Skin of body (tissue), 2 donors: ENCODE data around the gene OAF. TPM values are rescaled to one million over a fixed set of nuclear protein-coding genes. Genes with fewer than 3 reads are reported as not detected.
A peak's percentile ranks its signal among the peaks of the same experiment; 100 is the strongest.
"Not testable (repeated sequence)": the region's sequence is repeated elsewhere in the genome, so short reads cannot be mapped to it uniquely, and the experiment has no call there.

Experiments
- DNase-seq: peaks from one replicate; lab custom pipeline; 2025; lab: John Stamatoyannopoulos, UW
- total RNA-seq: library from RNA; depleted of rRNA; stranded (reverse); fragments of >200 nt; gene quantifications from one replicate; pipeline ENCODE4 v1.2.3, GENCODE V29; 2014

The OAF gene
- 19.0 TPM for total RNA-seq

GRCh38 chr11:120210626-120211521 lies at the start of gene OAF:
OAF (plus strand) TSS chr11:120211032; CDS start chr11:120211280, 248 bp downstream.
- peak; percentile 87 for DNase-seq

DNA sequence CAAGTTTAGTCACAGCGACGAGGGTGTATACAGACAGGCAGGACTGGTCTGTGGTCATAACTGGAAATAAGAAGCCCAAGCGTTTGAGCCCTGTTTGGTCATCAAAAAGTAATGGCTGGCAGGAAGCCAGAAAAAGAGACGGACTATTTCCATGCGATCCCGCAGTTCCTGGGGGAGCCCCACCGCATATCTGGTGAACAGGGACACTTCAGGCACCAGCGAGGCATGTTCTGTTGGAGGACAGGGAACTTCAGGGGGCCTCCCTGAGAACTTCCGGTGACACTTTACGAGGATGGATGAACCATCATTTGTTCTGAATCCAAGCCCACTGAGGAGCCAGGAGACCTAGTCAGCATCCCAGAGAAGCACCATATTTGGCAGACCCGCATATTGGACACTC lies 43.2 kb upstream of the OAF start:
- DNase-seq: no peak

- no peak for DNase-seq
Measured at GRCh38 chr11:120168108-120168959, 42.5 kb upstream of the OAF start.

DNA sequence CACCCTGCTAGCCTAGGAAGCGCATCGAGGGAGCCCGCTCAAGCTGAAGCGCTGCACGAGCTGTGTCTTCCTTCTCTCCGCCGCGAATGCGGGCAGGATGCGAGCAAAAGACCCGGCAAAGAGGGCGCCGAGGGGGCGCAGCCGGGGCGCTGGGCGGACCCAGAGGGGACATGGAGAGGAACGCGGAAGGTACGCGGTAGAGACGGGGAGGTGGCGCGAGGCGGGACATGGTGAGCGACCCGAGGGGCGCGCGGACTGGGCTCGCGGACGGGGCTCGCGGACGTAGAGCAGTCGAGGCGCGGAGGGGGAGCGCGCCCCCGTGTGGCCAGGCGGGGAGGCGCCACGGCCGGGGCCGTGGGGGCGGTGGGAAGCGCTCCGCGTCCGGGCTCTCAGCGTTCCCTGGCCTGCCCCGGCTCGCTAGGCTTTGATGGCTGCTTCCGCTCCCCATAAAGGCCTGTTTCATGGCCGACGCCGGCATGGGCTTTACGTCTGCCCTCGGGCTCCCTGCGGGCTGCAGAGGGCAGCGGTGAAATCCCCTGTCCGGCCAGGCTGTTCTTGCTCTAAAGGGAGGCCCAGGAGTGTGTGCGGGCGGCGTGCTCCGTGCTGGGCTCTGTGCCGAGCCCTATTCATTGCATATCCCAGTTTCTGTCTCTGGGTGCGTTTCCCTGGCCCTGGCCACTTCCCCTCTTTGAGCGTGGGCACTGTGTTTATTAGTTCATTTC lies 41.7 kb upstream of the OAF start:
- DNase-seq: peak; percentile 44

- DNase-seq: no peak
Measured at GRCh38 chr11:120169981-120170698, 40.7 kb upstream of the OAF start.

GRCh38 chr11:120170741-120171261 lies 40.0 kb upstream of the OAF start:
- no peak for DNase-seq

- peak; percentile 72 for DNase-seq
Measured at GRCh38 chr11:120172054-120172911, 38.5 kb upstream of the OAF start.

DNA sequence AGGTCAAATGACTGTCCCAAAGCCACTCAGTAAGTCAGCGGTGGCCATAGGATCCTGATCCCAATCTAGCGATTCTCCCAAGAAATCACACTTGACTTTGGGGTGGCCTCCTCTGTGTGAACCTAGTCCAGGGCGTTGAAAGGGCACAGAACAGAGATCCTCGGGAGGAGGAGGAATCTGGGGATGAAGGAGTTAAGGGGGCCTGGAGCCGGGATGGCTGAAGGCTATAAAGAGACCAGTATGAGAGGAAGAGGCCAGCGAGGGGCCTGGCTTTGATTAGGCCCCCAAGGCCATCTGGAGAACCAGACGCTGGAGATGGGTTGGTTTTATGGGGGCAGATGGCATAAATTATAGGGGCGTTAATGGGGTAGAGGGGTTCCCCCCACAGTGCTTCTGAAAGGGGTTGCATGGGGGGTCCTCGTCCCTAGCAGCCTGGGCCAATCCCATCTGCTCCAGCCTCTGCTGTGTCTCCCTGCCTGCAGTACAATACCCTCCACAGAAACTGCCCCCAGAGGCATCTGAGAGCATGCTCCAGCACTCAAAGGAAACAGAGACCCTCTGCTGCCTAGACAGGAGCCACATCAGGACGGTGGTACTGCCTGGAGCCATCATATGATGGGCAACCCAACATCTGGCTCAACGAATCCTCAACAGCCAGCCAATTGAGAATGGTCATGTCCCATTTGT lies 37.7 kb upstream of the OAF start:
- no peak for DNase-seq

DNA sequence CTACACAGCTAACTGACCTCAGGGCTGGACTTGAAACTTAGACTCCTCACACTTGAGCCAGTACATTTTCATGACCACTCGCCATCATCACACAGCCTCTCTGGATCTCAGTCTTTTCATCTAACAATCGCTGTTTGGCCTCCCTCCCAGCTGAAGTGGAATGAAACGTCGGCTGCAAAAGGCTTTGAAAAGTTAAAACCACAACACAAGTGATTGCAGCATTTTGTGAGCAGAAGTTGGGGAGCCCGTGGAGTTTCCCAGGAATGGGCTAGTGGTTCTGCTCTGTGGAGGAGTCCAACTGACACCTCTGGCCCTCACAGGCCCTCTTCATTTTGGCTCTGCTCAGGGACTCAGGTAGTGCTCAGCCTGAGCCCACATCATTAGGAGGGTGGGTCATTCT lies 37.0 kb upstream of the OAF start:
- no peak for DNase-seq

GRCh38 chr11:120174866-120175265 lies 36.0 kb upstream of the OAF start:
- DNase-seq: no peak

- no peak for DNase-seq
Measured at GRCh38 chr11:120178561-120179056, 32.2 kb upstream of the OAF start.

- DNase-seq: no peak
Measured at GRCh38 chr11:120179057-120179672, 31.7 kb upstream of the OAF start.

GRCh38 chr11:120180063-120180462 lies 30.8 kb upstream of the OAF start:
- not testable (repeated sequence) for DNase-seq

- no peak for DNase-seq
Measured at GRCh38 chr11:120180551-120181232, 30.1 kb upstream of the OAF start.

DNA sequence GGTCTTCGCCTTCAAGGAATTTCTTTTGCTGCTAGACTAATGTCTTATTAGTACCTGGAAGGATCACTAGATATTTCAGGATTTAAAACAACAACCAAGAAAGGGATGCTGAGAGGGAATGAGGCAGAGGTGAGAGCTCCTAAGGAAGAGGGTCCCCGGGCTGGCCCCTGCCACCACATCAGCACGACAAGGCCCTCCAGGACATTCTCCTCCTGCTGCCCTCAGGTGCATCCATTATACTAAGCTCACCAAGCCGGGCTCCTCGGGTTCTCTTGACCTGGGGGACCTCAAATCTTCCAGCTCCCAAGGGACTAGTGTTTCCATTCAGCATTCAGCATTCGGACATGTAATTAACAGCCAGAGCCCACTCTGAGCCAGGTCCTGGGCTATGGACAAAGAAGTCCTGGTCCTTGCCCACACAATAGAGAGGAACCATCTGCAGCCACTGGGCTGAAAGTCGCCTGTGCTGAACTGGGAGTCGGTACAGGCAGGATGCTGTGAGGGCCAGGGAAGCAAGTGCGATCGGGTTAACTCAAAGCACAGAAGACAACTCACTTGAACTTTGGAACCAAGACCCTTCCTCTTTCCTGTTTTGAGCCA lies 29.4 kb upstream of the OAF start:
- no peak for DNase-seq

GRCh38 chr11:120182372-120182771 lies 28.5 kb upstream of the OAF start:
- no peak for DNase-seq

DNA sequence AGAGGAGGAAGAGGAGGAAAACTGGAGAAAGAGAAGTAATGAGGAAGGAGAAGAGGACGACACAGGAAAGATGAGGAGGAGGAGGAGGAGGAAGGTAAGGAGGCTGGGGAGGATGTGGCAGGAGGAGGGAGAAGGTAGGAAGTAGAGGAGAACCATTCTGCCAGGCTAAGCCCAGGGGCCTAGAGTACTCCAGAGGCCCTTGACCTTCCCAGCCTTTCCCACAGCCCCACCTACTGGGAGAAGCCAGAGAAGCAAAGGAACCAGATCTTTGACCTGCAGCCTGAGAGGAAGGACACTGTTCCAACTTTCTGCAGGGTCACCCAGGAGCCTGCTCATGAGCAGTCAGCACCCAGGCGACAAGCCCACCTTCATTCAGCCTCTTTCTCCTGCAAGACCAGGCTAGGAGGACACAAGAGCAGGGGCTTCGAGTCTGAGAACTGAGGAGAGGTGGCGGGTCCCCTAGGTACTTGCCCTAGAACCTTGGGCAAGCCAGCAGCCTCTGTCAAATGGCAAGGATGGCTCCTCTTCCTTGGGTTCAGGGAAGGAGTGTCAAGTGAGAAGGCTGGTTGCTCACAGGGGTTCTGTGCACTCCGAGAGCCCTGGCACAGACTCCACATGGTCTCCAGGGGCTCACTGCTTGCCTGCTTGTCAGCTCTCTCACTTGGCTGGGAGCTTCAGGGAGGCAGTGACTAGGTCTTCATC lies 27.9 kb upstream of the OAF start:
- no peak for DNase-seq
